Measurements from ENCODE around the gene INPP5E. TPM values are rescaled to one million over a fixed set of nuclear protein-coding genes. Genes with fewer than 3 reads are reported as not detected.

Gene INPP5E
- total RNA-seq, 3 donors from 2014 or later = 9.5 to 14.4 (median 9.6) TPM

- no peak for TF ChIP-seq CTCF (IDR thresholded peaks at IDR 0.05)
- no peaks in the 10 kb centered on the region for H3K4me1 ChIP-seq (ENCODE audit: low read depth)
- no peak for ATAC-seq
- intact Hi-C loops (cut with DNase I, micrococcal nuclease) = no loop called here
- H3K36me3 ChIP-seq (ENCODE audit: low read depth) = peaks cover 8% of the 10 kb centered on the region
- H3K4me3 ChIP-seq = no peak overlapping the region
- no peaks in the 10 kb centered on the region for H3K9me3 ChIP-seq
- no peak for DNase-seq
Observed at GRCh38 chr9:136448655-136449054, 9.0 kb upstream of the INPP5E start.

- Histone ChIP-seq H3K36me3 (ENCODE audit: low read depth) (peaks cover 8% of the 10 kb centered on the region), H3K4me3 (no peak overlapping the region), H3K4me1 (ENCODE audit: low read depth) (no peaks in the 10 kb centered on the region), H3K9me3 (no peaks in the 10 kb centered on the region)
- ATAC-seq = no peak
- TF ChIP-seq CTCF (IDR thresholded peaks at IDR 0.05) = no peak
- intact Hi-C loops (cut with DNase I, micrococcal nuclease) = no loop called here
- DNase-seq = no peak
Observed at GRCh38 chr9:136447173-136447778, 7.6 kb upstream of the INPP5E start.

GRCh38 chr9:136445799-136446198 lies 6.2 kb upstream of the INPP5E start:
- intact Hi-C loops (cut with DNase I, micrococcal nuclease) = no loop called here
- Histone ChIP-seq H3K36me3 (ENCODE audit: low read depth) (peaks cover 8% of the 10 kb centered on the region), H3K4me3 (no peak overlapping the region), H3K9me3 (no peaks in the 10 kb centered on the region), H3K4me1 (ENCODE audit: low read depth) (no peaks in the 10 kb centered on the region)
- DNase-seq = no peak
- no peak for TF ChIP-seq CTCF (IDR thresholded peaks at IDR 0.05)
- no peak for ATAC-seq

GRCh38 chr9:136444102-136444501 lies 4.5 kb upstream of the INPP5E start:
- Histone ChIP-seq H3K36me3 (ENCODE audit: low read depth) (peaks cover 8% of the 10 kb centered on the region), H3K9me3 (no peaks in the 10 kb centered on the region), H3K4me3 (no peak overlapping the region), H3K4me1 (ENCODE audit: low read depth) (peaks cover 2% of the 10 kb centered on the region)
- TF ChIP-seq CTCF (IDR thresholded peaks at IDR 0.05) = no peak
- DNase-seq (no peak), ATAC-seq (no peak)
- intact Hi-C loops (cut with DNase I, micrococcal nuclease) = no loop called here

- no peak overlapping the region for H3K4me3 ChIP-seq
- no peak for ATAC-seq
- peaks cover 2% of the 10 kb centered on the region for H3K4me1 ChIP-seq (ENCODE audit: low read depth)
- intact Hi-C loops (cut with DNase I, micrococcal nuclease) = no loop called here
- TF ChIP-seq CTCF (IDR thresholded peaks at IDR 0.05) = no peak
- H3K9me3 ChIP-seq = no peaks in the 10 kb centered on the region
- no peak for DNase-seq
- peaks cover 6% of the 10 kb centered on the region for H3K36me3 ChIP-seq (ENCODE audit: low read depth)
Observed at GRCh38 chr9:136443687-136444086, 4.0 kb upstream of the INPP5E start.

- no peak for TF ChIP-seq CTCF (IDR thresholded peaks at IDR 0.05)
- ATAC-seq (no peak), DNase-seq (no peak)
- Histone ChIP-seq H3K4me3 (no peak overlapping the region), H3K4me1 (ENCODE audit: low read depth) (peaks cover 5% of the 10 kb centered on the region), H3K36me3 (ENCODE audit: low read depth) (peaks cover 6% of the 10 kb centered on the region), H3K9me3 (no peaks in the 10 kb centered on the region)
- intact Hi-C loops (cut with DNase I, micrococcal nuclease) = no loop called here
Observed at GRCh38 chr9:136443087-136443486, 3.4 kb upstream of the INPP5E start.
